Stimulated activated CD8-positive, alpha-beta memory T cell treated with anti-CD3 and anti-CD28 coated beads, Interleukin-7, amount 100 ng/mL, for 1 hour (primary cell): ENCODE results near the gene ROR1.

Experiments
- DNase-seq, 2 donors: peaks; one replicate each; pipeline ENCODE4 v3.0.0-alpha.2; 2020; ENCODE audit warnings: low read depth in 2 of 2

ROR1 gene

DNA sequence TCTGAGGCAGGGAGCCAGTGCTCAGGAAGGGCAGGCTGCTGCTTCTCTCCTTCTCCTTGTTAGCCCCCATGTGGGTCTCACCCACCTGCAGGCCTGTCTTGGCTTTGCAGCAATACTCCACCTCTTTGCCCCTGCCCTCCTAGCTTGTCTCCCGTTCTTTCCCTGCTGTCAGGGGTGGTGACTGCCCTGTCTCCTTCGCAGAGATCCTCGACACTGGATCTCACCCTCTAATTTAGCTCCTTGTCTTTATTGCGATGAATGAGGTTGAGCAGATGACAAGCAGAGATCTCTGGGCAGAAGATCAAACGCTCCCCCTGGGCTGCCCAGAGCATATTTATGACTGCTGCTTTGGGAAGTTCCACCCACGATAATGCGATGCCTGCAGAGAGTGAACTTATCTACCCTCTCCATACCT is 199.2 kb downstream of the ROR1 start:
- no peak for DNase-seq

DNA sequence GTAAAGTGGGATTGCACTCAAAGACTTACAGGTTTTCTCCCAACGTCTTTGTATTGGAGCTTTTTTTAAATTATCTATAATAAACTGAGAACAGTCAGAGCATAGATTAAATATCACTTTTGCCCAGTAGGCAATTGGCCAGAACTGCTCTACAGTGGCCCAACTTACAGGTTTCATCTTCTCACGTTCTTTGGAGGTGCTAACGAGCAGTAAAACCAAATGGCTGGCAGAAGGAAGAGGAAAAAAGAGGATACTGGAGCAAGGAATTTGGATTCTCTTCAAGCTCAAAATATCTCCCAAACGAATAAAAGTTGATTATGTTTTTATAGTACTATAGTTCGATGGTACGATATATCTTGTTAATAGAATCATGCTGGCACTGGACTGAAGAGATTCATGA is 201.1 kb downstream of the ROR1 start:
- no peak for DNase-seq

- no peak for DNase-seq
These were observed 201.7 kb downstream of the ROR1 start for GRCh38 chr1:63975481-63975880.

GRCh38 chr1:63976006-63976405 is 202.2 kb downstream of the ROR1 start:
- DNase-seq = no peak

DNA sequence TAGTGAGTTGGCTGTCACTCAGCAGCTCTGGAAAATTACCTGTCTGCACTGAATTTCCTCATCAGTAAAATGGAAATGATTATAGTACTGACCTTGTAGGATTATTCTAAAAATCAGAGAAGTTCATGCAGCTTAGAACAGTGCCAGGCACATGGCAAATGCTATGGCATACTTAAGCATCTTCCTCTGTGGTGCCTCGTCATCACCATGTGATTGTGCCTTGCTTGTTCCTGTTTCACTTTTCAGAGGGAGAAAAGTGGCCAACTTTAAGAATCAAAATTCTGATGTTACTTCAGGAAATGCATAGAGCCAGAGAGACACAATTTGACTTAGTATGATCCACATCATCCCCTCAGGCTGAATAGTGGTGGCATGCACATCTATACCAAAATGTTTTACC is 203.6 kb downstream of the ROR1 start:
- DNase-seq = no peak

- DNase-seq = no peak
These were observed 207.1 kb downstream of the ROR1 start for GRCh38 chr1:63980740-63981407.

- no peak for DNase-seq
These were observed 207.6 kb downstream of the ROR1 start for GRCh38 chr1:63981408-63981773.

DNA sequence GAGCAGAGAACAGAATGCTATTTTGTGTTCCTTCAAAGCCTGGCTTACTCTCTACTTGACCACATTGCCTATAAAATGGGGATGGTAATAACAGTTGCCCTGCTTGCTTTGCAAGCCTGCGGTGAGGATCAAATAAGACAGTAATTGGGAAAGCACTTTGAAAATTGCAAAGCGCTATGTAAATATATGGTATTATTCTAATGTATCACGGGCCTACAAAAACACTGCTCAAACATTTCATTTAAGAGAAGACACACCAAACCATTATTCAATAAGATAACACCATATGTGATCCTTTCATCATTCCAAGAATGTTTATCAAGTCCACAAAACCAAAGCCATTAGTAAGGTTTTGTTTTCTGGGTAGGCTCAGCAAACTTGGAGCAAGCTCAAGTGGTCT is 208.4 kb downstream of the ROR1 start:
- DNase-seq = no peak

DNA sequence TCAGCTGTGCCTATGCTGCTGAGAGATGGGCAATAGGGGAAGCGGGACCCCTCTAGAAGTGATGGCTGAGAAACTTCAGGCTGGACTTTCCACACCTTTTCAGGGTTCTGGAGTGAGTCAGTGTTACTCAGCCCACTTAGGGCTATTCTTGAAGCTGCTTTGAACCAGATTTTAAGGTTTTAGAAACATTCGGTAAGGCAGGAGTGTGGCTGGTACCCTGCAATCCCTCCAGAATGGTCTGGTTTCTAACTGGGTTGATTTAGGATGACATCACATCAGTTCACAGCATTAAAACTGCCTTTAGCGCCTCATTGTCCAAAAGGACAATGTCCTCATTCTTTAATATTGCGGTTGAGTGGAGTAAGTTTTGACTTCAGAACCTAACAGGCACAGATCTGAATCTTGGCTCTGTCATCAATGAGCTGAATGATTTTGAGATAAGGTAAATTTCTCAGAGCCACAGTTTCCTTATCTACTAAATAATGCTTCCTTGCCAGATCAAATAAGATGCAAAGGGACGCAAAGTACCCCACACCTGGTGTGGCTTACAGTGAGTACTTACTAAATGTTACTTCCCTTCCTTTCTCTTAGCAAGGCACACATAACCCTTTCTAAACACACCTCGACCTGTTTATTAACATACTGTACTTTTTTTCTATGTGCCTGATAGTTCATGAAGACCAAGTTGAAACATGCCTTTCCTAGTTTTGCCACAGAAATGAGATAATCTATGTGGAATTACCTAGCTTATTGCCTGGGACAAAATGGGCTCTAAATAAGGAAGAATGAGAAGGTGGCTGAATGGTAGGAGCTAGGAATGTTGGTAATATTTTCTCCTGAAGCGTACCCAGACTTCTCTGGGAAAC is 209.8 kb downstream of the ROR1 start:
- no peak for DNase-seq

GRCh38 chr1:63984257-63984929 is 210.6 kb downstream of the ROR1 start:
- DNase-seq = no peak

DNA sequence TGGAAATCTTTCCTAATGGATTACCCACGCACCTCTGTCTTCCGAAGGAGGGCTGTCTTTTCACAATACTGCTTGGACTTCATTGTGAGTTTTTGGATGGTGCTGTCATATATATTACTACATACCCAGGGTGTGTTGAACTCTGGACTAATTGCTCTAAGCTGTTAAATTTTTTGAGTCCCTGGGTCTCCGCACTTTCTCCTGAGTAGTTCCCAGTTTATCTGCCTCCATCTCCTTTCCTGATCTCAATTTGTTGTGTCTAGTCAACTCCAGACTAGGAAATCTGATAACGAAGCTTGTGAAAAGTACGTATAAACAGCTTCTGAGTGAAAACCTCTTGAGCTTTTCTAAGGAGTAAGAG is 211.1 kb downstream of the ROR1 start:
- DNase-seq = no peak

DNA sequence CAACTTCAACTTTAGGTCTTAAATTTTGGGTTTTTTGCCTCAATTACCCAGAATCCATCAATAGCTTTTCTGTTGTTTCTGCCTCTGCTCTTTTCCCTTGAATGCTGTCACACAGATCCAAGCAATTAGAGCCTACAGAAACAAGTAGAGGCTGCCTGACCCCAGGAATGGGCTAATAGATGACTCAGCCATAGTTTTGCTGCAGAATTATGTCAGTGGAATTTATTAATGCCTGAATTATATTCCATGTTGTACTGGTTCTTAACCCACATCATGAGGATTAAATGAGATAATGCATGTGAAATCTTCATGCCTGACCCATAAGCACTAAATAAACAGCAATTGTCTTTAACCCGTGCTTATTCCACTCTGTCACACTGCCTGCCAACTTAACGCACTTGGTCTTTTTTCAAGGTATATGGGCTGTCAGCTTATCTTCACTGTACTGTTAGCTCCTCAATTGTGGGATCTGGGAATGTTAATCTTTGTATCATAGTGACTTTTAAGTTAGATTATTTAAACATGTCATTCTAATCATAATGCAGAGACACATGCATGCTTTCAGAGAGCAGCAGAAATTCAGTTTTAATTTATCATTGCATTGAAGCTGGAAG is 213.3 kb downstream of the ROR1 start:
- no peak for DNase-seq

DNA sequence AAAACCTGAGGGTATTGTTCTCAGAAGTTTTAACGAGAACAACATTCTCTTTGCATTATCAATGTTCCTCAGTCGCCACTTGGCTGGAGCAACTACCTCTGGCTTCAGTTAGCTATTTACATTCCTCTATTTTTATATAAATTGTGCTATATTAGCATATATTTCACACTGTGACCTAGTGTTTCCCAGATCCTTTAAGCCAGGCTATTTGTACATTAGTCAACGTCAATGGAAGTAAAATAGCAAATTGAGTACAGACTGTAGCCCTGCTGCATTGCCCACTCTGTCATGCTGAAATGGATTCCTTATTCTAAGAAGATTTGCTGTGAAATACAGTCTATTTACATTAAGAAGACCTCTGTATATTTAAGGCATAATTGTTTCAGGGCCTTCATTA is 213.8 kb downstream of the ROR1 start:
- DNase-seq = no peak

- DNase-seq = no peak
These were observed 215.1 kb downstream of the ROR1 start for GRCh38 chr1:63988941-63989340.

- DNase-seq = no peak
These were observed 217.9 kb downstream of the ROR1 start for GRCh38 chr1:63991685-63992084.

- DNase-seq = no peak
These were observed 226.2 kb downstream of the ROR1 start for GRCh38 chr1:64000021-64000420.

GRCh38 chr1:64001038-64001437 is 227.2 kb downstream of the ROR1 start:
- DNase-seq = no peak

- no peak for DNase-seq
These were observed 230.7 kb downstream of the ROR1 start for GRCh38 chr1:64004451-64005025.

- no peak for DNase-seq
These were observed 232.0 kb downstream of the ROR1 start for GRCh38 chr1:64005801-64006200.

DNA sequence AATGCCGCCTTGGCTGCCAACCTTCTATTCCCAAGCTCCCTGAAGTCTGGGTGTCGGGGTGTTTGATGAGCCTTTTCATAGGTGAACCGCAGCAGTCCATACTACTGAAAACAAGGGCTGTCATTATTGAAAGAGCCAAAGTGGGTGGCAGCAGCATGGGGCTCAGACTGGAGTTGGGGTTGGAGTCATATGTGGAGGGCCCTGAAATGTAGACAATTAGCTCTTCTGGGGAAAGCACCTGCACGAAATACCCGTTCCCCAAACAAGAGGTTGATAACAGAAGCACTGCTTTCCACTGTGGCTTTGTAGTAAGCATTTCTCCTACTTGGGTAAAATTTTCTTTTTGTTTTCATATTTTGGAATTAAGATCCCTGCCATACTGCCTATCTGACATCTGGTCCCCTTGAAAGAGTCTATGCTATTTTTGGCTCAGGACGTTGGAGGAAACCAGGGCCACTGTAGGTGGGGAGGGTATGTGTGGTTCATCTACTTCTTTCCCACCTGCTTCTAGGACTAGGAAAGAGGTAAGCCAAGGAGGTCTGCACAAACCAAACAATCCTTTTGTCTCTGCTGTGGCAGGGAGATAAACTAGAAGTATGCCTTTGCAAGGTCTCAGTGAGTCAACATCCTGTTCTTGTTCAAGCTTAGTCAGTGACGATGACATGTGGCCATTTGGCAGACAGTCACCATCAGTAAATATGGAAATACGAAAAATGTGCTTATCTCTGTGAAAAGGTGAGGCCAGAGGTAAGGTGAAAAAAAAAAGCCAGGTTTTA is 232.6 kb downstream of the ROR1 start:
- no peak for DNase-seq

- DNase-seq = no peak
These were observed 236.5 kb downstream of the ROR1 start for GRCh38 chr1:64010316-64010715.
